Mammary epithelial cell (primary cell): ENCODE measurements around the gene NTN1.
A peak's percentile ranks its signal among the peaks of the same experiment; 100 is the strongest.

Experiments used
- CTCF ChIP-seq, 2 donors: IDR thresholded peaks in 1 of 2; conservative IDR thresholded peaks in 1 of 2; 2 replicates each; pipeline ENCODE4 v1.5.1; 2011 to 2012; ENCODE audit warnings: inconsistent platforms in 2 of 2, low read length in 2 of 2, mild to moderate bottlenecking in 2 of 2, control low read depth in 1 of 2, low read depth in 1 of 2; ENCODE audit not compliant: insufficient read depth in 1 of 2; ENCODE audit errors: extremely low read depth in 1 of 2
- EZH2 ChIP-seq: IDR thresholded peaks from 2 replicates; pipeline ENCODE4 v1.6.1; 2012; ENCODE audit warnings: low read length, inconsistent platforms, borderline replicate concordance

GRCh38 chr17:8991514-8992285, 29.6 kb upstream of the NTN1 start:
- TF ChIP-seq CTCF (conservative IDR thresholded peaks at IDR 0.05 in 1 of 2, IDR thresholded peaks at IDR 0.05 in 1 of 2; ENCODE audit: extremely low read depth in 1 of 2, insufficient read depth in 1 of 2, low read depth in 1 of 2, low read length in 2 of 2) = peak; percentile 72 to 83
- no peak for TF ChIP-seq EZH2
